ENCODE results near the gene ADCY1. TPM values are rescaled to one million over a fixed set of nuclear protein-coding genes. Genes with fewer than 3 reads are reported as not detected.

ADCY1 gene
- total RNA-seq, 4 donors from 2014 or later: 2.5 to 9.0 (median 5.6) TPM

- H3K4me3 ChIP-seq: no peak overlapping the region
- no peaks in the 10 kb centered on the region for H3K27me3 ChIP-seq
- H3K9me3 ChIP-seq: peaks cover 0 to 3% (median 0%) of the 10 kb centered on the region in 4 donors
- H3K36me3 ChIP-seq: no peaks in the 10 kb centered on the region
- 82 to 88% methylated on average over 4 to 5 of the region's 5 CpGs for WGBS, 2 donors
- no peaks in the 10 kb centered on the region for H3K4me1 ChIP-seq
- H3K27ac ChIP-seq: no peak overlapping the region
- DNase-seq (ENCODE audit: low spot score in 2 of 2): no peak
- TF ChIP-seq POLR2A (IDR thresholded peaks at IDR 0.05) (no peak), EP300 (IDR thresholded peaks at IDR 0.05) (no peak), CTCF (IDR thresholded peaks at IDR 0.05) (no peak)
Observed at GRCh38 chr7:45695249-45695995, 121.3 kb downstream of the ADCY1 start.

- TF ChIP-seq CTCF (IDR thresholded peaks at IDR 0.05): no peak
- no peak for TF ChIP-seq POLR2A (IDR thresholded peaks at IDR 0.05)
- TF ChIP-seq EP300 (IDR thresholded peaks at IDR 0.05): no peak
- H3K4me3 ChIP-seq: no peak overlapping the region
- no peaks in the 10 kb centered on the region for H3K36me3 ChIP-seq
- DNase-seq (ENCODE audit: low spot score in 2 of 2): no peak
- no peaks in the 10 kb centered on the region for H3K27me3 ChIP-seq
- H3K4me1 ChIP-seq: no peaks in the 10 kb centered on the region
- no peak overlapping the region for H3K27ac ChIP-seq
- WGBS, 2 donors: 59 to 62% methylated on average over 4 of the region's 4 CpGs
- peaks cover 0 to 3% (median 0%) of the 10 kb centered on the region in 4 donors for H3K9me3 ChIP-seq
Observed at GRCh38 chr7:45696476-45696875, 122.3 kb downstream of the ADCY1 start.

- TF ChIP-seq POLR2A (IDR thresholded peaks at IDR 0.05): no peak
- TF ChIP-seq CTCF (IDR thresholded peaks at IDR 0.05): no peak
- TF ChIP-seq EP300 (IDR thresholded peaks at IDR 0.05): no peak
- Histone ChIP-seq H3K27me3 (no peaks in the 10 kb centered on the region), H3K4me1 (no peaks in the 10 kb centered on the region), H3K36me3 (no peaks in the 10 kb centered on the region), H3K9me3 (peaks cover 0 to 3% (median 0%) of the 10 kb centered on the region in 4 donors), H3K4me3 (no peak overlapping the region), H3K27ac (no peak overlapping the region)
- WGBS, 2 donors: 61 to 70% methylated on average over 5 of the region's 5 CpGs
- DNase-seq (ENCODE audit: low spot score in 2 of 2): no peak
Observed at GRCh38 chr7:45697576-45698136, 123.5 kb downstream of the ADCY1 start.

- TF ChIP-seq POLR2A (IDR thresholded peaks at IDR 0.05) (no peak), EP300 (IDR thresholded peaks at IDR 0.05) (no peak), CTCF (IDR thresholded peaks at IDR 0.05) (no peak)
- H3K9me3 ChIP-seq: peaks cover 0 to 3% (median 0%) of the 10 kb centered on the region in 4 donors
- no peaks in the 10 kb centered on the region for H3K36me3 ChIP-seq
- no peak overlapping the region for H3K27ac ChIP-seq
- H3K4me3 ChIP-seq: no peak overlapping the region
- H3K27me3 ChIP-seq: no peaks in the 10 kb centered on the region
- no peaks in the 10 kb centered on the region for H3K4me1 ChIP-seq
- WGBS, 2 donors: 77 to 78% methylated on average over 6 of the region's 6 CpGs
- no peak for DNase-seq (ENCODE audit: low spot score in 2 of 2)
Observed at GRCh38 chr7:45698303-45699014, 124.3 kb downstream of the ADCY1 start.

- TF ChIP-seq POLR2A (IDR thresholded peaks at IDR 0.05) (no peak), CTCF (IDR thresholded peaks at IDR 0.05) (no peak), EP300 (IDR thresholded peaks at IDR 0.05) (no peak)
- Histone ChIP-seq H3K9me3 (peaks cover 0 to 3% (median 0%) of the 10 kb centered on the region in 4 donors), H3K36me3 (no peaks in the 10 kb centered on the region), H3K27me3 (no peaks in the 10 kb centered on the region), H3K27ac (no peak overlapping the region), H3K4me3 (no peak overlapping the region), H3K4me1 (no peaks in the 10 kb centered on the region)
- DNase-seq (ENCODE audit: low spot score in 2 of 2): no peak
Observed at GRCh38 chr7:45699015-45699309, 124.8 kb downstream of the ADCY1 start.
